GM13976 (cell line): Measurements from ENCODE around the gene SOCS1.

Source experiments
- DNase-seq: peaks from one replicate; pipeline ENCODE4 v3.0.0; 2012; ENCODE audit warnings: low spot score
- CTCF ChIP-seq: IDR thresholded peaks from 2 replicates; pipeline ENCODE4 v1.5.1; 2012; ENCODE audit warnings: borderline replicate concordance, mild to moderate bottlenecking; ENCODE audit not compliant: insufficient read depth; ENCODE audit errors: extremely low read depth, missing control alignments, control extremely low read depth
- in situ Hi-C: fragments of 300-500 bp; cut with MboI; formaldehyde crosslinking; loops from one replicate; pipeline ENCODE4 v1.12.0; 2022; ENCODE audit warnings: low sequenced_read_pairs, mixed read lengths, inconsistent platforms; ENCODE audit not compliant: unreplicated experiment

The SOCS1 gene

GRCh38 chr16:11235703-11235991 lies 20.4 kb downstream of the SOCS1 start:
- no peak for DNase-seq
- in situ Hi-C loops: no loop called here
- TF ChIP-seq CTCF: no peak

- no peak for TF ChIP-seq CTCF
- no peak for DNase-seq
- in situ Hi-C loops: no loop called here
Measured at GRCh38 chr16:11234884-11235702, 20.9 kb downstream of the SOCS1 start.

- DNase-seq: no peak
- in situ Hi-C loops: no loop called here
- no peak for TF ChIP-seq CTCF
Measured at GRCh38 chr16:11233727-11234376, 22.2 kb downstream of the SOCS1 start.

- no peak for TF ChIP-seq CTCF
- peak; percentile 81 for DNase-seq
- in situ Hi-C loops: no loop called here
Measured at GRCh38 chr16:11232852-11233726, 22.9 kb downstream of the SOCS1 start.

GRCh38 chr16:11232302-11232851 lies 23.6 kb downstream of the SOCS1 start:
- in situ Hi-C loops: no loop called here
- no peak for TF ChIP-seq CTCF
- DNase-seq: no peak

GRCh38 chr16:11231367-11231970 lies 24.5 kb downstream of the SOCS1 start:
- in situ Hi-C loops: no loop called here
- no peak for DNase-seq
- TF ChIP-seq CTCF: no peak
